ENCODE data around the gene MPPED2.

DNA sequence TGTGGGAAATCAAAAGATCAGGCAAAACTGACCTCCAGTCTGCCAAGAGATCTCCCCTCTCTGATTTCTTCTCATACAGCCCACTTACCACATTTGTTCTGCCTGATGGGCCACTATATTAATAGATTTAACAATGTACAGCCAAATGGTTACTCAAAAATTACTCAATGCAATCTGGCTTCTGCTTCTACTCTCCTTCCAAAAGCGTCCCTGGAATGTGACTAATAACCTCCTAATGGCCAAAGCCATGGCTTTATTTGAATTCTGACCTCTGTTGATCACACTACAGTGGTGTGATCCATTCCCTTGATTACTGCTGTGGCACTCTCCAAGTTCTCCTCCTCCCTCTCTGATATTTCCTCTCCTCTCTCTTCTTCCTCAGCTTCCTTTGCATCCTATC is 86.2 kb downstream of the MPPED2 start:
- no peak for TF ChIP-seq EZH2 (IDR thresholded peaks at IDR 0.05; ENCODE audit: low read length)
- TF ChIP-seq CTCF (optimal IDR thresholded peaks at IDR 0.05 in 1 of 3, IDR thresholded peaks at IDR 0.05 in 1 of 3, conservative IDR thresholded peaks at IDR 0.05 in 1 of 3; ENCODE audit: extremely low read depth in 1 of 3, insufficient read depth in 2 of 3, low read length in 3 of 3), result no peak

All from keratinocyte (primary cell).